ENCODE measurements around the gene SOX1.

Gene SOX1

GRCh38 chr13:112067116-112067741, at the start of gene SOX1:
Gene SOX1, plus strand, starts transcription at chr13:112067149. Its CDS starts 510 bp downstream, at chr13:112067659.
- DNase-seq: peak in 1 of 2 experiments; percentile 92

- DNase-seq: no peak
Observed at GRCh38 chr13:112024577-112024976, 42.4 kb upstream of the SOX1 start.

- DNase-seq: no peak
Observed at GRCh38 chr13:112027250-112027649, 39.7 kb upstream of the SOX1 start.

GRCh38 chr13:112028481-112028880, 38.5 kb upstream of the SOX1 start:
- no peak for DNase-seq

GRCh38 chr13:112029143-112029542, 37.8 kb upstream of the SOX1 start:
- no peak for DNase-seq

GRCh38 chr13:112032186-112032993, 34.6 kb upstream of the SOX1 start:
- DNase-seq: no peak

- DNase-seq: no peak
Observed at GRCh38 chr13:112034231-112034630, 32.7 kb upstream of the SOX1 start.

GRCh38 chr13:112034846-112035245, 32.1 kb upstream of the SOX1 start:
- no peak for DNase-seq

GRCh38 chr13:112042496-112042895, 24.5 kb upstream of the SOX1 start:
- DNase-seq: no peak

GRCh38 chr13:112052213-112052612, 14.7 kb upstream of the SOX1 start:
- no peak for DNase-seq

GRCh38 chr13:112053167-112053743, 13.7 kb upstream of the SOX1 start:
- DNase-seq: no peak

- no peak for DNase-seq
Observed at GRCh38 chr13:112053744-112054615, 13.0 kb upstream of the SOX1 start.

GRCh38 chr13:112054616-112055015, 12.3 kb upstream of the SOX1 start:
- no peak for DNase-seq

- DNase-seq: no peak
Observed at GRCh38 chr13:112055036-112055914, 11.7 kb upstream of the SOX1 start.

- DNase-seq: no peak
Observed at GRCh38 chr13:112055915-112056269, 11.1 kb upstream of the SOX1 start.

GRCh38 chr13:112056284-112056727, 10.6 kb upstream of the SOX1 start:
- DNase-seq: peak in 1 of 2 experiments; percentile 33

- DNase-seq: no peak
Observed at GRCh38 chr13:112056739-112057438, 10.1 kb upstream of the SOX1 start.

- no peak for DNase-seq
Observed at GRCh38 chr13:112057439-112057735, 9.6 kb upstream of the SOX1 start.

GRCh38 chr13:112057736-112058518, 9.0 kb upstream of the SOX1 start:
- no peak for DNase-seq

GRCh38 chr13:112058519-112058873, 8.5 kb upstream of the SOX1 start:
- no peak for DNase-seq

GRCh38 chr13:112058941-112059340, 8.0 kb upstream of the SOX1 start:
- DNase-seq: no peak

Data from NCI-H1930 (cell line).